Karpas-422 (cell line): ENCODE data around the gene MIA3. TPM values are rescaled to one million over a fixed set of nuclear protein-coding genes. Genes with fewer than 3 reads are reported as not detected.

Source experiments
- DNase-seq: peaks from one replicate; pipeline ENCODE4 v3.0.0-alpha.2; 2015
- H2AFZ ChIP-seq: fragments of 200-600 bp; sonication (generic); 2 replicates; pipeline ENCODE4 v1.6.1; 2014; ENCODE audit warnings: antibody characterized with exemption, low read length, mixed read lengths
- H3K27ac ChIP-seq: fragments of 200-600 bp; sonication (generic); 2 replicates; pipeline ENCODE4 v1.5.1; 2014; ENCODE audit warnings: mild to moderate bottlenecking, low read length, moderate library complexity
- H3K27me3 ChIP-seq: fragments of 200-600 bp; sonication (generic); 2 replicates; pipeline ENCODE4 v1.6.1; 2014; ENCODE audit warnings: low read length, mixed read lengths
- H3K36me3 ChIP-seq: fragments of 200-600 bp; sonication (generic); 2 replicates; pipeline ENCODE4 v1.6.1; 2014; ENCODE audit warnings: low read length, mixed read lengths; ENCODE audit not compliant: insufficient read depth
- H3K4me1 ChIP-seq: fragments of 200-600 bp; sonication (generic); 2 replicates; pipeline ENCODE4 v1.6.1; 2014; ENCODE audit warnings: mild to moderate bottlenecking, low read length, mixed read lengths
- H3K4me2 ChIP-seq: fragments of 200-600 bp; sonication (generic); 2 replicates; pipeline ENCODE4 v1.6.1; 2014; ENCODE audit warnings: low read length, low read depth, mild to moderate bottlenecking; ENCODE audit not compliant: poor library complexity, severe bottlenecking
- H3K4me3 ChIP-seq: fragments of 200-600 bp; sonication (generic); 2 replicates; pipeline ENCODE4 v1.5.1; 2014; ENCODE audit warnings: mild to moderate bottlenecking, antibody characterized with exemption, low read length, mixed read lengths
- H3K79me2 ChIP-seq: fragments of 200-600 bp; sonication (generic); 2 replicates; pipeline ENCODE4 v1.6.1; 2014; ENCODE audit warnings: mild to moderate bottlenecking, low read length, mixed read lengths
- H3K9ac ChIP-seq: fragments of 200-600 bp; sonication (generic); 2 replicates; pipeline ENCODE4 v1.6.0; 2014; ENCODE audit warnings: low read length
- H3K9me2 ChIP-seq: fragments of 200-600 bp; sonication (generic), shearing (Covaris generic); replicated peaks from 2 replicates; pipeline ENCODE4 v1.6.0; 2014; ENCODE audit warnings: mild to moderate bottlenecking, low read length, moderate library complexity; ENCODE audit not compliant: insufficient read depth
- H3K9me3 ChIP-seq: fragments of 300-700, 200-600 bp; sonication (generic); 2 replicates; pipeline ENCODE4 v1.6.1; 2014; ENCODE audit warnings: low read length, mixed read lengths
- H4K20me1 ChIP-seq: fragments of 200-600 bp; sonication (generic); 2 replicates; pipeline ENCODE4 v1.6.1; 2014; ENCODE audit warnings: mild to moderate bottlenecking, antibody characterized with exemption, low read length, low read depth; ENCODE audit not compliant: insufficient read depth
- total RNA-seq: library from RNA; depleted of rRNA; stranded (reverse); fragments of >200 nt; shearing (Covaris generic); gene quantifications from 2 replicates; pipeline ENCODE4 v1.2.3, GENCODE V29; 2014; ENCODE audit warnings: low replicate concordance

MIA3 gene
- total RNA-seq, 1 experiment from 2014 or later = 106 TPM

DNA sequence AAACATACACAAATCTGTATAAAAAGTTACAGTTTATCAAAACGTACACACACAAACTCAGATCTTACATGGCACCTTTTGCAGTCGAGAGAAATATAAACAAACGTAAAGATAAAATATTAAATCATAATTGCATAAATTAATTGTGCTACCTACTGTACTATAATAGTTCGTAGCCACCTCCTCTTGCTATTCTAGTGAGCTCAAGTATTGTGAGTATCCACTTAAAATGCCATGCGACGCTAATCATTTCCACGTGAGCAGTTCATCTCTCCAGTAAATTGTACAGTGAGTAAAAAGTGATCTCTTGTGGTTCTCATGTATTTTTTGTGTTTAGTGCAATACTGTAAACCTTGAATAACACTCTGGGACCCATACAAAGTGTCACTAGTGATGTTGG lies 6.3 kb downstream of the MIA3 start:
- Histone ChIP-seq H3K27ac (no peak overlapping the region), H3K9me2 (no peaks in the 10 kb centered on the region), H3K36me3 (peaks cover 40% of the 10 kb centered on the region; the same call in 1 of the 2 replicates), H3K9me3 (no peaks in the 10 kb centered on the region), H3K4me2 (no peak overlapping the region), H3K9ac (no peak overlapping the region), H2AFZ (no peak overlapping the region), H3K4me3 (no peak overlapping the region), H3K4me1 (peaks cover 16% of the 10 kb centered on the region), H4K20me1 (no peaks in the 10 kb centered on the region), H3K27me3 (no peaks in the 10 kb centered on the region), H3K79me2 (peaks cover 27% of the 10 kb centered on the region)
- no peak for DNase-seq

DNA sequence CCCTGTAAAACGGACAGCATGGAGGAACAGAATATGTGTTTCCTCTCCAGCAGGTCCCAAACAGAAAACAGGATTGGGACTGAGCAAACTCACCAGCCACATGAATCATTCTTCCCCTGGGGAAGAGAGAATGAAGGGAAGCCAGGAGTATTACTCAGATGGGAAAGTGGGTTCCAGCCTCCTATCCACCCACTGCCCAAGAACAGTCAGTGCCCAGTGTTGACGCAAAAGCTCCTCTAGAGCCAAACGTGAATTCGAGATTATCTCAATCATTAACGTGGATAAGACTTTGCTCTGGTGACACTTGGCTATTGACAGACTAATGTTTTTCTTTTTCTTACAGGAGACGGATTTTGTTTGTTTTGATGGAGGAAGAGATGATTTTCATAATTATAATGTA lies 9.3 kb downstream of the MIA3 start:
- no peaks in the 10 kb centered on the region for H4K20me1 ChIP-seq
- DNase-seq = no peak
- H3K79me2 ChIP-seq = 0 out of 2 replicates have a peak, but pooled peaks cover 3% of the 10 kb centered on the region
- H3K27me3 ChIP-seq = no peaks in the 10 kb centered on the region
- no peak overlapping the region for H3K4me3 ChIP-seq
- no peak overlapping the region for H3K27ac ChIP-seq
- H2AFZ ChIP-seq = no peak overlapping the region
- H3K36me3 ChIP-seq = peaks cover 40% of the 10 kb centered on the region; the same call in 1 of the 2 replicates
- H3K9me2 ChIP-seq = no peaks in the 10 kb centered on the region
- H3K4me2 ChIP-seq = no peak overlapping the region
- H3K9ac ChIP-seq = no peak overlapping the region
- H3K9me3 ChIP-seq = no peaks in the 10 kb centered on the region
- no peaks in the 10 kb centered on the region for H3K4me1 ChIP-seq

DNA sequence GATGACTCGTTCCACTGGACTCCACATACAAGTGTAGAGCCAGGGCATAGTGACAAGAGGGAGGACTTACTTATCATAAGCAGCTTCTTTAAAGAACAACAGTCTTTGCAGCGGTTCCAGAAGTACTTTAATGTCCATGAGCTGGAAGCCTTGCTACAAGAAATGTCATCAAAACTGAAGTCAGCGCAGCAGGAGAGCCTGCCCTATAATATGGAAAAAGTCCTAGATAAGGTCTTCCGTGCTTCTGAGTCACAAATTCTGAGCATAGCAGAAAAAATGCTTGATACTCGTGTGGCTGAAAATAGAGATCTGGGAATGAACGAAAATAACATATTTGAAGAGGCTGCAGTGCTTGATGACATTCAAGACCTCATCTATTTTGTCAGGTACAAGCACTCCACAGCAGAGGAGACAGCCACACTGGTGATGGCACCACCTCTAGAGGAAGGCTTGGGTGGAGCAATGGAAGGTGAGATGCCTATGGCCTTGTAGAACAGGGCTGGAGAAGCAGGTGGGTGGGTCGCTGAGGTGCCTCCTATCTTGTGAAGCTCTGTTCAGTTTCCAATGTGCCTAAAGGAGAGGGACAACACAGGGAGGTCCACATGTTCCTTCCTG lies 12.1 kb downstream of the MIA3 start:
- no peak for DNase-seq
- H3K9ac ChIP-seq = no peak overlapping the region

DNA sequence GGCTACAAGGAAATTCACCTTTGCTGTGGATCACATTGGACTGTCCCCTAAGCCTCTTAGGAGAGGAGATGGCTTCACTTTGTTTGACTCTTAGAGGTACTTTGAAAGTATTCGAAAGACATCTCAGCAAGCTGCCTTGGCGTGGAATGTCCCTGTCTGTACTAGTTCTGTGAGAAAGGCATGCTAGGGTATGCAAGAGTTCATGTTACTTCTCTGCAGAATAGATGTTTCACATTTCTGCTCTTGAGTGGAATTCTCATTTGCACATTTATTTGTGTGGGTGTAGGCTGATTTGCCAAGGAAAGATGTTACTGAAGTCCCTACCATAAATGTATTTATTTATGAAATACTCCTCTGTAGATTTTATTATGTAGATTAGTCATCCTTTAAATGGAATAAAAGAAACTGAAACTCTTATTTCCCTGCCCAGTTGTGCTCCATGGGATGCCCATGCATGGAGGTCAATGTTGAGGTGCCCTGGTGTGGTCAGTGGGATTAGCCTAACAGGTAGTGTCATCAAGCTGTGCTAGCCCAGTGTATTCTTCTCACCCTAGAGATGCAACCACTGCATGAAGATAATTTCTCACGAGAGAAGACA lies 13.8 kb downstream of the MIA3 start:
- Histone ChIP-seq H3K27ac (no peak overlapping the region), H3K9me3 (no peaks in the 10 kb centered on the region), H3K9ac (no peak overlapping the region), H3K36me3 (peaks cover 32% of the 10 kb centered on the region; the same call in 1 of the 2 replicates), H3K79me2 (peaks cover 15% of the 10 kb centered on the region; the same call in 1 of the 2 replicates), H3K4me2 (no peak overlapping the region), H4K20me1 (no peaks in the 10 kb centered on the region), H3K27me3 (no peaks in the 10 kb centered on the region), H3K4me3 (no peak overlapping the region), H3K4me1 (no peaks in the 10 kb centered on the region), H2AFZ (no peak overlapping the region), H3K9me2 (no peaks in the 10 kb centered on the region)
- DNase-seq = no peak

More for the DNA sequence above, 12.1 kb downstream of the MIA3 start:
- Histone ChIP-seq H3K27ac (no peak overlapping the region), H3K9me2 (no peaks in the 10 kb centered on the region), H3K4me3 (no peak overlapping the region), H3K4me1 (no peaks in the 10 kb centered on the region), H3K27me3 (no peaks in the 10 kb centered on the region), H2AFZ (no peak overlapping the region), H3K9me3 (no peaks in the 10 kb centered on the region), H4K20me1 (no peaks in the 10 kb centered on the region), H3K4me2 (no peak overlapping the region), H3K79me2 (peaks cover 4% of the 10 kb centered on the region; the same call in 1 of the 2 replicates), H3K36me3 (peaks cover 30% of the 10 kb centered on the region; the same call in 1 of the 2 replicates)

DNA sequence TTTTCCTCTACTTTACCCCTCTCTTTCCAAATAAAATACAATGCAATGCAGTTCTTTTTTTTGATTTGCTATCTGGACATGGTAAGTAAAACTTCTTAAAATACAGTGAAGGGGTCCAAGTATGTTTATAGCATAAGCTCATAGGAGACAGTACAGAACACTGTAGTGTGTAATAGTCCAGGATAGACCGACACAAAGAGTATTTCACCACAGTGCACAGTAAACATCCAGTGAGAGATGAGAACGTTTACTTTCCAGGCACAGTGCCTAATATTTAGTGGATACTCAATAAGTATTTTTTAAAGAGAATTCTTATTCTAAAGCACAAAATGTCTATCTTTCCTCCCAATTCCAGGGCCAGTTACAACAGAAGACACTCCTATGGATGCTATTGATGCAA lies 14.9 kb downstream of the MIA3 start:
- Histone ChIP-seq H3K79me2 (peaks cover 25% of the 10 kb centered on the region), H2AFZ (no peak overlapping the region), H3K27ac (no peak overlapping the region), H4K20me1 (no peaks in the 10 kb centered on the region), H3K36me3 (peaks cover 35% of the 10 kb centered on the region; the same call in 1 of the 2 replicates), H3K9me2 (no peaks in the 10 kb centered on the region), H3K4me3 (no peak overlapping the region), H3K9ac (no peak overlapping the region), H3K4me2 (no peak overlapping the region), H3K4me1 (no peaks in the 10 kb centered on the region), H3K9me3 (no peaks in the 10 kb centered on the region), H3K27me3 (no peaks in the 10 kb centered on the region)
- DNase-seq = no peak

DNA sequence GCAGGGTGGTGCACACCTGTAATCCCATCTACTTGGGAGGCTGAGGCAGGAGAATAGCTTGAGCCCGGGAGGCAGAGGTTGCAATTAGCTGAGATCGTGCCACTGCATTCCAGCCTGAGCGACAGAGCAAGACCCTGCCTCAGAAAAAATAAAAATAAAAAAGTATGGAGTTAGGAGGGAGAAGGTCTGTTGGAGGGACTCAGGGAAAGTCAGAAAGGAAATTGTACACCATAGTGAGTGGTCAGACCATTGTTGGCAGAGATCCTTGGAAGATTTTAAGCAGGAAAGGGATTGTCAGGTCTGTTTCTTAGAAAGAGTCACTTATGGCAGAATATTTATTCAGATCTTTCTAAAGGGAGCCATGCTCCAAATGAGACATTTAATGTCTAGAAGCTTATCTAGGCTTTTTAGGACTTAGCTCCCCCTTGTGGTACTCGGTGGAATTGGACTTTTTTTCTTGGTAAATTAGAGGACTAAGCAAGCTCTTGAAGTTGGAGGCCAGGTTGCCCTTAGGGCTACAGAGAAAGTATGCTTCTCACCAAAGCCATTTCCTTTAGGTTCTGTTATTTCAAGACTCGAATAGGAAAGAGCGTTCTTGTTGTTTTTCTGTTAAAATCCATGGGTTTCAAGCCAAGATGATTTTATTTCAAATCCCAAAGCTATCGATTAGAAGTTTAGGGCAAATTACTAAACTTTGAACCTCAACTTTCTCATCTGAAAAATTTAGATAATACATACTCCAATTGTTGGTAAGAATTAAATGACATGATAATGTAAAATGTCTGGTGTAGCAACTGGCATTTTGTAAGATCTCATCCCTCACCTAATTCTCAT lies 16.5 kb downstream of the MIA3 start:
- H3K4me3 ChIP-seq = no peak overlapping the region
- H3K4me2 ChIP-seq = no peak overlapping the region
- no peaks in the 10 kb centered on the region for H3K9me3 ChIP-seq
- no peaks in the 10 kb centered on the region for H3K27me3 ChIP-seq
- H3K4me1 ChIP-seq = no peaks in the 10 kb centered on the region
- DNase-seq = peak; percentile 97
- no peak overlapping the region for H2AFZ ChIP-seq
- peaks cover 29% of the 10 kb centered on the region for H3K79me2 ChIP-seq
- H4K20me1 ChIP-seq = no peaks in the 10 kb centered on the region
- H3K9me2 ChIP-seq = no peaks in the 10 kb centered on the region
- no peak overlapping the region for H3K9ac ChIP-seq
- peaks cover 40% of the 10 kb centered on the region; the same call in 1 of the 2 replicates for H3K36me3 ChIP-seq
- no peak overlapping the region for H3K27ac ChIP-seq

DNA sequence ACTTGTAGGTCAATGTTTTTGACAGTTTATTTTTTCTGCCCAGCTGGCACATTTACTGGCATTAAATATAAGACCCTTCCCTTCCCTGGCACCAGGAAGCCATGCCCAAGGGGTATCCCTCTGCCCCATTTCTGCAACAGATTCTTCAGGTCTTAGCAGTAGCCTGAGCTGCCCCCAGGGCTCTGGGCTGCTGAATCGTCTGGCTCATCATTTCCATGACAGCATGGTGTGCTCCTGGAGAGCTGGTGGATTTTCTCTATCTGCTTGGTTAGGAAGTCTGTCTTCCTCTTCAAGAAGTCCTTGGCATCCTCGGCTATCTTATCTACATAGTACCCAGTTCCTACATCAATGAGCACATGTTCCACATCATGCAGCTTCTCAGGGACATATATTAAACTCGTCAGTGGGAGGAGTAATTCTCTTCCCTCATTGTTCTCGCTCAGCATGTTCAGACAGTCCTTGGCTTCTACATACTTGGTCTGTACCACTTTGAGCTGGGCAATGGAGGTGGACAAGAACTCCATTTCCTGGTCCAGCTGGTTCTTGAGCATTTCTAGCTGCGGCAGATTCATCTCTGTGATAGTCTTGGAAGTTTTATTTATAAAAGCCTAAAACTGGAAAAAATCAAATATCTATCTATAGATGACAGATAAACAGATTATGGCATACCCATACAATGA lies 23.5 kb downstream of the MIA3 start:
- no peaks in the 10 kb centered on the region for H4K20me1 ChIP-seq
- no peak overlapping the region for H3K4me2 ChIP-seq

More for the DNA sequence above, 23.5 kb downstream of the MIA3 start:
- DNase-seq = no peak
- H3K79me2 ChIP-seq = peaks cover 55% of the 10 kb centered on the region
- no peak overlapping the region for H3K4me3 ChIP-seq
- no peaks in the 10 kb centered on the region for H3K27me3 ChIP-seq
- H3K9me2 ChIP-seq = no peaks in the 10 kb centered on the region
- no peak overlapping the region for H2AFZ ChIP-seq
- H3K4me1 ChIP-seq = peaks cover 27% of the 10 kb centered on the region
- H3K9ac ChIP-seq = no peak overlapping the region
- H3K9me3 ChIP-seq = no peaks in the 10 kb centered on the region
- no peak overlapping the region for H3K27ac ChIP-seq
- peaks cover 37% of the 10 kb centered on the region; the same call in 1 of the 2 replicates for H3K36me3 ChIP-seq
